ENCODE measurements around the gene SH3BP4. TPM values are rescaled to one million over a fixed set of nuclear protein-coding genes. Genes with fewer than 3 reads are reported as not detected.
"Not testable (repeated sequence)": the region's sequence is repeated elsewhere in the genome, so short reads cannot be mapped to it uniquely, and the experiment has no call there.

The SH3BP4 gene
- total and polyA plus RNA-seq, 2 of the 8 experiments (the other 6 are each of a cell fraction or from before 2014, with no cell fraction given), result 28.3 to 35.4 TPM

DNA sequence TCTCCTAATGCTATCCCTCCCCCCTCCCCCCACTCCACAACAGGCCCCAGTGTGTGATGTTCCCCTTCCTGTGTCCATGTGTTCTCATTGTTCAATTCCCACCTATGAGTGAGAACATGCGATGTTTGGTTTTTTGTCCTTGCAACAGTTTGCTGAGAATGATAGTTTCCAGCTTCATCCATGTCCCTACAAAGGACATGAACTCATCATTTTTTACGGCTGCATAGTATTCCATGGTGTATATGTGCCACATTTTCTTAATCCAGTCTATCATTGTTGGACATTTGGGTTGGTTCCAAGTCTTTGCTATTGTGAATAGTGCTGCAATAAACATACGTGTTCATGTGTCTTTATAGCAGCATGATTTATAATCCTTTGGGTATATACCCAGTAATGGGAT lies 105.8 kb downstream of the SH3BP4 start:
- CTCF ChIA-PET (ENCODE audit: partially characterized antibody), result interaction anchor here (0.8 to 4.2 kb wide), 8 partner anchors 8 to 507 kb away, joined by 3 to 26 read pairs (median 4); no protein-coding TSS in a partner anchor
- H2BK12ac ChIP-seq (ENCODE audit: low read depth, low read length); H3K18ac ChIP-seq (ENCODE audit: extremely low read depth, low read length); H3K4me1 ChIP-seq (replicated peaks in 1 of 4; ENCODE audit: control insufficient read depth in 3 of 4, insufficient read depth in 4 of 4, low read length in 3 of 4); H3K79me2 ChIP-seq (ENCODE audit: control insufficient read depth in 1 of 2, insufficient read depth in 2 of 2, low read length in 2 of 2); H3K9me3 ChIP-seq (ENCODE audit: insufficient read depth in 2 of 2, low read depth in 1 of 2, low read length in 1 of 2); H2AK5ac ChIP-seq (ENCODE audit: low read depth, low read length); H4K8ac ChIP-seq (ENCODE audit: extremely low read depth, insufficient read depth, low read length); H2BK5ac ChIP-seq (ENCODE audit: low read depth, low read length); H4K5ac ChIP-seq (ENCODE audit: insufficient read length, low read depth, low read length); H3K23ac ChIP-seq (ENCODE audit: insufficient read length); H2BK15ac ChIP-seq (ENCODE audit: low read length); DNase-seq (ENCODE audit: low read depth in 1 of 2, low spot score in 2 of 2); FAIRE-seq; H2AFZ ChIP-seq (ENCODE audit: low read length); H3K4me2 ChIP-seq (ENCODE audit: insufficient read depth in 1 of 2, low read depth in 2 of 2, low read length in 2 of 2); POLR2A ChIA-PET (ENCODE audit: partially characterized antibody); H4K91ac ChIP-seq (replicated peaks; ENCODE audit: insufficient read length, low read length); H3K27ac ChIP-seq (ENCODE audit: low read depth, low read length); H3K4me3 ChIP-seq (ENCODE audit: extremely low read depth in 1 of 4, insufficient read depth in 2 of 4, low read depth in 3 of 4, low read length in 4 of 4); H3K56ac ChIP-seq (replicated peaks; ENCODE audit: insufficient read length, low read depth, low read length); H3K4ac ChIP-seq (replicated peaks; ENCODE audit: insufficient read length, low read depth, low read length); H3K14ac ChIP-seq (ENCODE audit: insufficient read length); H3K79me1 ChIP-seq (ENCODE audit: low read depth, low read length); H3K23me2 ChIP-seq (ENCODE audit: low read depth, low read length); H3K27me3 ChIP-seq (replicated peaks in 1 of 4; ENCODE audit: control insufficient read depth in 3 of 4, extremely low read depth in 1 of 4, insufficient read depth in 3 of 4, low read length in 3 of 4); H2BK120ac ChIP-seq (replicated peaks; ENCODE audit: low read depth, low read length); H4K20me1 ChIP-seq (replicated peaks in 1 of 2; ENCODE audit: control insufficient read depth in 1 of 2, insufficient read depth in 2 of 2, low read length in 2 of 2); H2BK20ac ChIP-seq (ENCODE audit: low read length); H3K9ac ChIP-seq (replicated peaks in 1 of 4; ENCODE audit: extremely low read depth in 1 of 4, low read depth in 3 of 4, low read length in 3 of 4): not testable (repeated sequence)
- WGBS, 2 experiments (ENCODE audit: extremely low coverage in 1 of 2, insufficient coverage in 1 of 2, insufficient read length in 1 of 2, insufficient replicate concordance in 2 of 2, low coverage in 1 of 2, low lambda C conversion rate in 2 of 2, missing lambda C conversion rate in 1 of 2), result 94% methylated on average over 2 of the region's 3 CpGs; no CpG with 5 or more reads in 1 of the 2 experiments
- peaks cover 0 to 32% (median 17%) of the 10 kb centered on the region in 4 experiments; a peak in 5 of 8 replicates for H3K36me3 ChIP-seq (ENCODE audit: control insufficient read depth in 2 of 4, insufficient read depth in 4 of 4, low read length in 3 of 4)
